ENCODE measurements around the gene REC114.

- TF ChIP-seq, protein P1, sequence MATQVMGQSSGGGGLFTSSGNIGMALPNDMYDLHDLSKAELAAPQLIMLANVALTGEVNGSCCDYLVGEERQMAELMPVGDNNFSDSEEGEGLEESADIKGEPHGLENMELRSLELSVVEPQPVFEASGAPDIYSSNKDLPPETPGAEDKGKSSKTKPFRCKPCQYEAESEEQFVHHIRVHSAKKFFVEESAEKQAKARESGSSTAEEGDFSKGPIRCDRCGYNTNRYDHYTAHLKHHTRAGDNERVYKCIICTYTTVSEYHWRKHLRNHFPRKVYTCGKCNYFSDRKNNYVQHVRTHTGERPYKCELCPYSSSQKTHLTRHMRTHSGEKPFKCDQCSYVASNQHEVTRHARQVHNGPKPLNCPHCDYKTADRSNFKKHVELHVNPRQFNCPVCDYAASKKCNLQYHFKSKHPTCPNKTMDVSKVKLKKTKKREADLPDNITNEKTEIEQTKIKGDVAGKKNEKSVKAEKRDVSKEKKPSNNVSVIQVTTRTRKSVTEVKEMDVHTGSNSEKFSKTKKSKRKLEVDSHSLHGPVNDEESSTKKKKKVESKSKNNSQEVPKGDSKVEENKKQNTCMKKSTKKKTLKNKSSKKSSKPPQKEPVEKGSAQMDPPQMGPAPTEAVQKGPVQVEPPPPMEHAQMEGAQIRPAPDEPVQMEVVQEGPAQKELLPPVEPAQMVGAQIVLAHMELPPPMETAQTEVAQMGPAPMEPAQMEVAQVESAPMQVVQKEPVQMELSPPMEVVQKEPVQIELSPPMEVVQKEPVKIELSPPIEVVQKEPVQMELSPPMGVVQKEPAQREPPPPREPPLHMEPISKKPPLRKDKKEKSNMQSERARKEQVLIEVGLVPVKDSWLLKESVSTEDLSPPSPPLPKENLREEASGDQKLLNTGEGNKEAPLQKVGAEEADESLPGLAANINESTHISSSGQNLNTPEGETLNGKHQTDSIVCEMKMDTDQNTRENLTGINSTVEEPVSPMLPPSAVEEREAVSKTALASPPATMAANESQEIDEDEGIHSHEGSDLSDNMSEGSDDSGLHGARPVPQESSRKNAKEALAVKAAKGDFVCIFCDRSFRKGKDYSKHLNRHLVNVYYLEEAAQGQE (IDR thresholded peaks at IDR 0.05; ENCODE audit: insufficient read depth in 1 of 2, low read depth in 2 of 2, low read length in 2 of 2) = no peak
- no peak for TF ChIP-seq SIN3A (IDR thresholded peaks at IDR 0.05; ENCODE audit: borderline replicate concordance, insufficient read depth, low read length)
Measured at GRCh38 chr15:73599934-73600333, 157.0 kb downstream of the REC114 start.

Data from PFSK-1 (cell line).